Left ventricle myocardium inferior (tissue), 1 donor: ENCODE measurements around the gene GATA5. TPM values are rescaled to one million over a fixed set of nuclear protein-coding genes. Genes with fewer than 3 reads are reported as not detected.

Experiments
- DNase-seq: peaks from one replicate; pipeline ENCODE4 v3.0.0-alpha.2; 2020
- H3K27ac ChIP-seq: fragments of 200-600 bp; replicated peaks from 2 replicates; pipeline ENCODE4 v1.8.0; 2021
- H3K27me3 ChIP-seq: fragments of 200-600 bp; 2 replicates; pipeline ENCODE4 v1.8.0; 2021; ENCODE audit warnings: low read depth
- H3K36me3 ChIP-seq: fragments of 200-600 bp; 2 replicates; pipeline ENCODE4 v1.8.0; 2021
- H3K4me1 ChIP-seq: fragments of 200-600 bp; 2 replicates; pipeline ENCODE4 v1.8.0; 2021
- H3K4me3 ChIP-seq: fragments of 200-600 bp; 2 replicates; pipeline ENCODE4 v1.8.0; 2021; ENCODE audit warnings: mild to moderate bottlenecking, moderate library complexity
- H3K9me3 ChIP-seq: fragments of 200-600 bp; replicated peaks from 2 replicates; pipeline ENCODE4 v1.8.0; 2021
- intact Hi-C: fragments of 100-400 bp; cut with micrococcal nuclease; formaldehyde crosslinking; loops from one replicate; pipeline ENCODE4 v1.11.0; 2022
- total RNA-seq: library from RNA; stranded (reverse); fragmentation: NEBNext Ultra II Directional; extraction: Animal tissue kit (Norgen Biotek cat#: 25700); gene quantifications from one replicate; pipeline ENCODE4 v1.2.1, GENCODE V29; 2021
- TF ChIP-seq, protein P1 (sequence below): fragments of 200-600 bp; IDR thresholded peaks from 2 replicates; pipeline ENCODE4 v1.8.0; 2021; ENCODE audit warnings: antibody characterized with exemption, mild to moderate bottlenecking, borderline replicate concordance
- donor health status: DM: no; HTN: yes; CAD: no; lungs with severe emphysema.

The GATA5 gene
- total RNA-seq, 1 donor from 2014 or later: 0.69 TPM

DNA sequence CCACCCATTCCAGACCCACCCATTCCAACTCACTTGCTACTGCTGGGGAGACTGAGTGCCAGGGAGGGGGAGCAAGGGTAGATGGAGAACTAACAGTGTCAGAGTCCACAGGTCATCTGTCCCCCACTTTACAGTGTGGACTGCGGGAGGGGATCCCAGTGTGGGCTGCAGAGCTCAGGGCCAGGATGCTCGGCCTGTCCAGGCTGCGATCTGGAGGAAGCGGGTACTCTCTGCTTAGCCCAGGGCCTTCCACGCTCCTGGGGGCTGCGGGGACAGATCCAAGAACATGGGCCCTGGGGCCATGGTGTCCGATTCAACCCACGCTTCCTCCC lies 14.1 kb upstream of the GATA5 start:
- H3K27me3 ChIP-seq: peaks cover 51% of the 10 kb centered on the region
- no peaks in the 10 kb centered on the region for H3K9me3 ChIP-seq
- peaks cover 43% of the 10 kb centered on the region for H3K4me1 ChIP-seq
- H3K27ac ChIP-seq: no peak overlapping the region
- no peaks in the 10 kb centered on the region for H3K36me3 ChIP-seq
- TF ChIP-seq, protein P1, sequence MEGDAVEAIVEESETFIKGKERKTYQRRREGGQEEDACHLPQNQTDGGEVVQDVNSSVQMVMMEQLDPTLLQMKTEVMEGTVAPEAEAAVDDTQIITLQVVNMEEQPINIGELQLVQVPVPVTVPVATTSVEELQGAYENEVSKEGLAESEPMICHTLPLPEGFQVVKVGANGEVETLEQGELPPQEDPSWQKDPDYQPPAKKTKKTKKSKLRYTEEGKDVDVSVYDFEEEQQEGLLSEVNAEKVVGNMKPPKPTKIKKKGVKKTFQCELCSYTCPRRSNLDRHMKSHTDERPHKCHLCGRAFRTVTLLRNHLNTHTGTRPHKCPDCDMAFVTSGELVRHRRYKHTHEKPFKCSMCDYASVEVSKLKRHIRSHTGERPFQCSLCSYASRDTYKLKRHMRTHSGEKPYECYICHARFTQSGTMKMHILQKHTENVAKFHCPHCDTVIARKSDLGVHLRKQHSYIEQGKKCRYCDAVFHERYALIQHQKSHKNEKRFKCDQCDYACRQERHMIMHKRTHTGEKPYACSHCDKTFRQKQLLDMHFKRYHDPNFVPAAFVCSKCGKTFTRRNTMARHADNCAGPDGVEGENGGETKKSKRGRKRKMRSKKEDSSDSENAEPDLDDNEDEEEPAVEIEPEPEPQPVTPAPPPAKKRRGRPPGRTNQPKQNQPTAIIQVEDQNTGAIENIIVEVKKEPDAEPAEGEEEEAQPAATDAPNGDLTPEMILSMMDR: no peak
- no peak for DNase-seq
- no peak overlapping the region for H3K4me3 ChIP-seq
- intact Hi-C loops: no loop called here

DNA sequence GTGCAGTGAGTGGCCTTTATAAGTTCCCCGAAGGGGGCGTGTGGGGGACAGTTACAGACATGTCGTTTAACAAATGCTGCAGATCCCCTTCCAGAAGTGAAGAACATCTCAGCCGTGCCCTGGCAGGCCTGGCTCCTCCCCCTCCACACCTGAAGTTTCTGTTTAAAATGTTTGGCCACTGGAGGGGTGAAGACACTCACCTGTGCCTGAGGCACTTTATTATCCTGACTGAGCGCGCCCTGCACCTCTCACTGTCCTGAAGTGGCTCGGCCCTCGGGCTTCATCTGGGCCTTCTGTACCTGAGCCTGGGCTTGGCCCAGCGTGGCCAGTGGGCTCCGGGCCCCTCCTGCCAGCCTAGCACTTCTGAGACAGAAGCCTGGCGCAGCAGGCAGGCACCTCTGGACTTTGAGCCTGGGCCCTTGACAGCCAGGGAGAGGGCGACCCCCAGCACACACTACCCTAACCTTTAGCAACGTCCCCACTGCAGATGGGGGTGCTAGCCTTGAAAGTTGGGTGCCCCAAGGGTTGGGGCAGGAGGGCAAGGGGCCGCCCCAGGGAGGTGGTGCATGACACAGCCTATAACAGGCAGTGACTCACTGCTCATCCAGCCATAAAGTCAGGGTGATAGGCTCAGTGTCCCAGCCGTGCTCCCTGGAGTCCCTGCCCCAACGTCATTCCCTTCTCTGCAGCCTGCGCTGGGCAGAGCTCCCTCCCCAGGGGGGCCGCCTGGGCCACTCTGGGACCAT lies 13.6 kb upstream of the GATA5 start:
- peaks cover 43% of the 10 kb centered on the region for H3K4me1 ChIP-seq
- DNase-seq: no peak
- TF ChIP-seq, protein P1: no peak
- intact Hi-C loops: no loop called here
- no peak overlapping the region for H3K4me3 ChIP-seq
- H3K9me3 ChIP-seq: no peaks in the 10 kb centered on the region
- no peak overlapping the region for H3K27ac ChIP-seq
- H3K36me3 ChIP-seq: no peaks in the 10 kb centered on the region
- H3K27me3 ChIP-seq: peaks cover 56% of the 10 kb centered on the region

DNA sequence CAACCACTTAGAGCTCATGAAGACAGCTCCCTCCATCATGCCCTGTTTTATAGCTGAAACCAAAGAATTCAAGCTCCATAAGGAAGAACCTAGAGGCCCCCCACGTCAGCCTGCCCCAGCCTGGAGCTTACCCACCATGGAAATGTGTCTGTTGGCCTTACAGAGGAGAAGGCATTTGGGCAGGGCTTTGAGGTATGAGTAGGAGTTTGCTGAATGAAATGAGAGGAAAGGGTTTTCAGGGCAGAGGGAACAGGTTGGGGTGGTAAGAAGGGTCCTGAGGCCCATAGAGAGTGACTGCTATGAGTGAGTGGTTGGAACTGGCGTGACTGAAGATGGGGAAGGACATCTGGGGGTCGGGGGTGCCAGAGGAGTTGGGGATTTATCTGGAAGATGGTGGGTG lies 12.7 kb upstream of the GATA5 start:
- intact Hi-C loops: no loop called here
- no peak overlapping the region for H3K27ac ChIP-seq
- no peaks in the 10 kb centered on the region for H3K36me3 ChIP-seq
- no peaks in the 10 kb centered on the region for H3K9me3 ChIP-seq
- TF ChIP-seq, protein P1: no peak
- DNase-seq: no peak
- H3K4me3 ChIP-seq: no peak overlapping the region
- peaks cover 65% of the 10 kb centered on the region for H3K27me3 ChIP-seq
- peaks cover 34% of the 10 kb centered on the region for H3K4me1 ChIP-seq

DNA sequence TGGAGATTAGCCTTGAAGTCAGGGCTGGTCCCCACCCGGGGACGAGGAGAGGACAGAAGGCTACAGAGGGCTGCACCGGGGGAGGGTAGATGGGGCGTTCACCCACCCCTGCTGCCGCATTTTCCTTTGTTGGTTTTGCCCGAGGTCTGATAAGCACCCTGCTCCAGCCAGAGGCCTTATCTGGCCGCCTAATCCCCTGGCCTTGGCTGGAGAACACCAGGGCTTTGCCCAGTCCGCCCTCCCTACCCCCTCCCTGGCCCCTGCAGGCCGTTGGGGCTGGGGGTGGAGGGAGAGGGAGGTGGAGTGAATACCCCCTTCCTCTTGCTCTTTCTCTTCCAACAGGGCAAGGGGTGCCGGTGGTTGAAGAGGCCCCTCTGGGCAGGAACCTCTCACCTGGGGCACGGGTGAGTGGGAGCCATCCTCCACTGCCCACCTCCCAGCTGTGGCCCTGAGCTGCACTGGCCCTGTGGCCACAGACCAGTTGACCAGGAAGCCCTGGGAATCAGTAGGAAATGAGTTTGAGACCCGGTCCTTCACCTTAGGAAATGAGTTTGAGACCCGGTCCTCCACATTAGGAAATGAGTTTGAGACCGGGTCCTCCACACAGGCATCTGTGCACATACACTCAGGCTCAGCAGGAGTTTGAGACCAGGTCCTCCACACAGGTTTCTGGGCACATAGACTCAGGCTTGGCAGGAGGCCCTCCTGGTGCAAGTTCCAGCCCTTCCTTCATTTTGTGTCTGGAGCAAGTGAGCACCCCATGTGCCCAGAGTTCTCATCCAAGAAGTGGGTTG lies 12.0 kb upstream of the GATA5 start:
- no peak for DNase-seq
- intact Hi-C loops: no loop called here
- peaks cover 28% of the 10 kb centered on the region for H3K4me1 ChIP-seq
- no peak overlapping the region for H3K4me3 ChIP-seq
- TF ChIP-seq, protein P1: no peak
- H3K27ac ChIP-seq: no peak overlapping the region
- no peaks in the 10 kb centered on the region for H3K36me3 ChIP-seq
- H3K9me3 ChIP-seq: no peaks in the 10 kb centered on the region
- H3K27me3 ChIP-seq: peaks cover 72% of the 10 kb centered on the region

DNA sequence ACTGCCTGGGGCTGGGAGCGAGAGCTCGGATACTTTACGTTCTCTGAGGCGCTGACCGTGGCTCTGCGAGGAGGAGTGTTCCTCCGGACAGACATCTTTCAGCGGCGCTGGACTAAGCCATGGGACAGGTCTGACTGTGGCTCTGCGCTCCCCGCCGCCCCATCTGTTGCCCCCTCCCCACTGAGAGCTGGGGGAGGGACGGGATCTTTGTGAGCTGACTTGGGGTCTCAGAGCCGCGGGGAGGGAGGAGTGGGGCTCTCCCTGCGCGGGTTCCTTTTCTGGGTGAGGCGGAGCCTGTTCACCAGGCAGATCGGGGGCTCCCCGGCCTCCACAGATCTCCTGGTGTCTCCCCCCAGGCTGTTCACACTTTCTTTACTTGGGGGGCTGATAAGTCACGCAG lies 11.3 kb upstream of the GATA5 start:
- H3K9me3 ChIP-seq: no peaks in the 10 kb centered on the region
- H3K27ac ChIP-seq: no peak overlapping the region
- intact Hi-C loops: no loop called here
- H3K4me3 ChIP-seq: no peak overlapping the region
- DNase-seq: no peak
- peaks cover 79% of the 10 kb centered on the region for H3K27me3 ChIP-seq
- peaks cover 31% of the 10 kb centered on the region for H3K4me1 ChIP-seq
- TF ChIP-seq, protein P1: no peak
- H3K36me3 ChIP-seq: no peaks in the 10 kb centered on the region
